IMR-90 (cell line): ENCODE data around the gene KIAA1328. TPM values are rescaled to one million over a fixed set of nuclear protein-coding genes. Genes with fewer than 3 reads are reported as not detected.

ENCODE experiments used
- ATAC-seq: fragments of 200-7000 bp; cut with Tn5 transposase; 2 replicates; pipeline ENCODE4 v1.9.1; 2020; ENCODE audit warnings: low read depth, mild to moderate bottlenecking, moderate library complexity
- BruUV-seq: library from RNA; stranded (reverse); fragments of 400-500 nt; replicated peaks from 2 replicates; lab custom pipeline; 2021; lab: Mats Ljungman, UMichigan
- CTCF ChIA-PET: fragments of 300-600 bp; formaldehyde crosslinking; extraction: SDS; loops from one replicate; lab custom pipeline; 2021; ENCODE audit warnings: antibody characterized with exemption; lab: Yijun Ruan, JAX
- POLR2A ChIA-PET: fragments of 300-600 bp; sonication (Branson Sonifier 250); formaldehyde crosslinking; loops from one replicate; lab custom pipeline; 2022; ENCODE audit warnings: antibody characterized with exemption; ENCODE audit not compliant: unreplicated experiment; lab: Charles Lee
- DNase-seq: peaks from one replicate; pipeline ENCODE4 v3.0.0; 2013
- H2AFZ ChIP-seq: replicated peaks from 2 replicates; pipeline ENCODE3; 2013; ENCODE audit warnings: low read length, mild to moderate bottlenecking; ENCODE audit not compliant: poor library complexity
- H2AK5ac ChIP-seq: 2 replicates; pipeline ENCODE4 v1.6.1; 2013; ENCODE audit warnings: low read depth, low read length, inconsistent platforms
- H2AK9ac ChIP-seq: replicated peaks from 2 replicates; pipeline ENCODE3; 2013; ENCODE audit warnings: mild to moderate bottlenecking, low read depth, low read length, moderate library complexity; ENCODE audit not compliant: poor library complexity
- H2BK120ac ChIP-seq: 2 replicates; pipeline ENCODE4 v1.6.1; 2013; ENCODE audit warnings: low read depth, low read length, inconsistent platforms
- H2BK15ac ChIP-seq: 3 replicates; pipeline ENCODE4 v1.6.1; 2013; ENCODE audit warnings: low read depth, low read length, inconsistent platforms
- H2BK20ac ChIP-seq: 2 replicates; pipeline ENCODE4 v1.6.1; 2013; ENCODE audit warnings: low read depth, mild to moderate bottlenecking, inconsistent platforms, low read length, moderate library complexity
- H2BK5ac ChIP-seq: 2 replicates; pipeline ENCODE4 v1.6.1; 2013; ENCODE audit warnings: mild to moderate bottlenecking, low read depth, low read length, inconsistent platforms; ENCODE audit not compliant: poor library complexity, severe bottlenecking
- H3K14ac ChIP-seq: replicated peaks from 2 replicates; pipeline ENCODE4 v1.6.1; 2013; ENCODE audit warnings: low read depth, low read length, inconsistent platforms
- H3K18ac ChIP-seq: 2 replicates; pipeline ENCODE4 v1.6.1; 2013; ENCODE audit warnings: low read depth, low read length, control low read depth
- H3K23ac ChIP-seq: 2 replicates; pipeline ENCODE4 v1.6.1; 2013; ENCODE audit warnings: low read depth, low read length, inconsistent platforms
- H3K27ac ChIP-seq: 2 replicates; pipeline ENCODE4 v1.5.1; 2013; ENCODE audit warnings: mild to moderate bottlenecking, control low read depth, low read length; ENCODE audit not compliant: insufficient read depth
- H3K27me3 ChIP-seq: 2 replicates; pipeline ENCODE4 v1.6.1; 2013; ENCODE audit warnings: low read length; ENCODE audit not compliant: control insufficient read depth, insufficient read depth
- H3K36me3 ChIP-seq: 2 replicates; pipeline ENCODE4 v1.6.1; 2013; ENCODE audit warnings: low read length, mixed read lengths; ENCODE audit not compliant: control insufficient read depth, insufficient read depth
- H3K4ac ChIP-seq: 2 replicates; pipeline ENCODE4 v1.6.1; 2013; ENCODE audit warnings: low read depth, low read length, inconsistent platforms
- H3K4me1 ChIP-seq: 2 replicates; pipeline ENCODE4 v1.6.1; 2013; ENCODE audit warnings: low read length, mixed read lengths; ENCODE audit not compliant: control insufficient read depth, insufficient read depth
- H3K4me2 ChIP-seq: 2 replicates; pipeline ENCODE4 v1.6.1; 2013; ENCODE audit warnings: low read depth, mild to moderate bottlenecking, control low read depth, low read length, moderate library complexity
- H3K4me3 ChIP-seq: 2 replicates; pipeline ENCODE4 v1.5.1; 2013; ENCODE audit warnings: low read depth, mild to moderate bottlenecking, control low read depth, low read length, moderate library complexity; ENCODE audit not compliant: insufficient read depth
- H3K56ac ChIP-seq: 2 replicates; pipeline ENCODE4 v1.6.1; 2013; ENCODE audit warnings: low read length, inconsistent platforms; ENCODE audit not compliant: insufficient read depth; ENCODE audit errors: extremely low read depth
- H3K79me1 ChIP-seq, 2 experiments: 2 replicates each; pipeline ENCODE4 v1.6.1; 2013; ENCODE audit warnings: low read length in 2 of 2, inconsistent platforms in 1 of 2, low read depth in 1 of 2
- H3K9ac ChIP-seq: 2 replicates; pipeline ENCODE4 v1.6.1; 2013; ENCODE audit warnings: low read depth, low read length, control low read depth
- H3K9me1 ChIP-seq: 2 replicates; pipeline ENCODE4 v1.6.1; 2013; ENCODE audit warnings: low read length, inconsistent platforms; ENCODE audit not compliant: insufficient read depth
- H3K9me3 ChIP-seq: 2 replicates; pipeline ENCODE4 v1.6.1; 2013; ENCODE audit warnings: low read length; ENCODE audit not compliant: control insufficient read depth, insufficient read depth
- H4K20me1 ChIP-seq: 2 replicates; pipeline ENCODE4 v1.6.1; 2013; ENCODE audit warnings: low read length, inconsistent platforms; ENCODE audit not compliant: insufficient read depth
- H4K5ac ChIP-seq: 2 replicates; pipeline ENCODE4 v1.6.1; 2013; ENCODE audit warnings: mild to moderate bottlenecking, low read depth, low read length, control low read depth
- H4K8ac ChIP-seq, 2 experiments: 2 replicates each; pipeline ENCODE4 v1.6.1; 2013; ENCODE audit warnings: low read depth in 2 of 2, low read length in 2 of 2, control low read depth in 1 of 2, inconsistent platforms in 1 of 2
- H4K91ac ChIP-seq: 2 replicates; pipeline ENCODE4 v1.6.1; 2013; ENCODE audit warnings: low read depth, low read length, inconsistent platforms; ENCODE audit not compliant: insufficient read depth
- BHLHE40 ChIP-seq: fragments of 150-350 bp; IDR thresholded peaks from 2 replicates; pipeline ENCODE4 v1.6.1; 2016; ENCODE audit warnings: mild to moderate bottlenecking, low read depth, low read length
- CEBPB ChIP-seq: IDR thresholded peaks from 2 replicates; pipeline ENCODE4 v1.6.1; 2012; ENCODE audit warnings: low read depth, low read length, improper control_type of control experiment
- CHD1 ChIP-seq: IDR thresholded peaks from 2 replicates; pipeline ENCODE4 v1.6.1; 2012; ENCODE audit warnings: low read depth, low read length, improper control_type of control experiment
- CTCF ChIP-seq: conservative IDR thresholded peaks from 2 replicates; pipeline ENCODE4 v1.5.1; 2012; ENCODE audit warnings: mild to moderate bottlenecking, low read depth, low read length, improper control_type of control experiment
- ELK1 ChIP-seq: fragments of 150-350 bp; IDR thresholded peaks from 2 replicates; pipeline ENCODE4 v1.6.1; 2016; ENCODE audit warnings: low read depth, mild to moderate bottlenecking, low read length, moderate library complexity, borderline replicate concordance
- FOS ChIP-seq: fragments of 150-350 bp; IDR thresholded peaks from 2 replicates; pipeline ENCODE4 v1.6.1; 2016; ENCODE audit warnings: low read depth, low read length
- MAFK ChIP-seq: IDR thresholded peaks from 2 replicates; pipeline ENCODE4 v1.6.1; 2012; ENCODE audit warnings: low read depth, low read length, improper control_type of control experiment
- MAZ ChIP-seq: IDR thresholded peaks from 2 replicates; pipeline ENCODE4 v1.6.1; 2012; ENCODE audit warnings: low read depth, mild to moderate bottlenecking, low read length, improper control_type of control experiment, moderate library complexity, borderline replicate concordance
- MXI1 ChIP-seq: IDR thresholded peaks from 2 replicates; pipeline ENCODE4 v1.6.1; 2012; ENCODE audit warnings: low read depth, mild to moderate bottlenecking, low read length, moderate library complexity, borderline replicate concordance
- NFE2L2 ChIP-seq: fragments of 150-350 bp; IDR thresholded peaks from 2 replicates; pipeline ENCODE4 v1.6.1; 2016; ENCODE audit warnings: low read depth, mild to moderate bottlenecking, low read length
- POLR2A ChIP-seq: IDR thresholded peaks from 2 replicates; pipeline ENCODE4 v1.6.1; 2012; ENCODE audit warnings: mild to moderate bottlenecking, low read depth, low read length
- RAD21 ChIP-seq: IDR thresholded peaks from 2 replicates; pipeline ENCODE4 v1.6.1; 2012; ENCODE audit warnings: low read length, improper control_type of control experiment
- RCOR1 ChIP-seq: IDR thresholded peaks from 2 replicates; pipeline ENCODE4 v1.6.1; 2012; ENCODE audit warnings: mild to moderate bottlenecking, low read length, improper control_type of control experiment; ENCODE audit not compliant: insufficient replicate concordance
- SMC3 ChIP-seq: fragments of 150-350 bp; IDR thresholded peaks from 2 replicates; pipeline ENCODE4 v1.6.1; 2016; ENCODE audit warnings: low read depth, mild to moderate bottlenecking, antibody characterized with exemption, low read length, moderate library complexity
- USF2 ChIP-seq: fragments of 150-350 bp; IDR thresholded peaks from 2 replicates; pipeline ENCODE4 v1.6.1; 2017; ENCODE audit warnings: mild to moderate bottlenecking, antibody characterized with exemption, low read length, low read depth
- WGBS, 2 experiments: methylation state at CpG; one replicate each; pipeline versions ENCODE4 v1.1.5 to v1.1.7; 2013; ENCODE audit warnings: missing lambda C conversion rate in 2 of 2; ENCODE audit not compliant: insufficient read length in 1 of 2; ENCODE audit errors: extremely low coverage in 2 of 2; 5-methylcytosine and 5-hydroxymethylcytosine counted together
- dilution Hi-C: fragments of 300-500 bp; cut with HindIII; formaldehyde crosslinking; loops from one replicate; pipeline ENCODE4 v1.14.3; 2018; ENCODE audit warnings: low sequenced_read_pairs; ENCODE audit not compliant: unreplicated experiment
- in situ Hi-C: fragments of 300-500 bp; cut with MboI; formaldehyde crosslinking; loops from 3 replicates; pipeline ENCODE4 v1.14.3; 2019; ENCODE audit warnings: low sequenced_read_pairs, inconsistent platforms, mixed read lengths
- intact Hi-C: fragments of 100-400 bp; cut with micrococcal nuclease; formaldehyde crosslinking; loops from 2 replicates; pipeline ENCODE4 v1.10.0; 2022
- polyA plus RNA-seq, 3 experiments: library from polyadenylated mRNA; depleted of rRNA; stranded (reverse); fragments of >200 nt; gene quantifications; 2 replicates each; pipeline ENCODE4 v1.2.3, GENCODE V29; 2012; ENCODE audit warnings: low replicate concordance in 1 of 3
- total RNA-seq: library from RNA; depleted of rRNA; stranded (reverse); fragments of >200 nt; gene quantifications from 2 replicates; pipeline ENCODE4 v1.2.3, GENCODE V29; 2012

KIAA1328 gene
- total and polyA plus RNA-seq, 2 of the 4 experiments (the other 2 are of a cell fraction): 2.4 to 7.0 TPM

GRCh38 chr18:36947820-36948348 lies 119.0 kb downstream of the KIAA1328 start:
- Histone ChIP-seq H2BK120ac (no peak overlapping the region), H3K4ac (no peak overlapping the region), H3K23ac (no peak overlapping the region), H3K4me2 (no peak overlapping the region), H2BK15ac (no peak overlapping the region), H3K79me1 (no peaks in the 10 kb centered on the region), H3K36me3 (no peaks in the 10 kb centered on the region), H4K5ac (no peak overlapping the region), H3K14ac (no peak overlapping the region), H3K27me3 (no peaks in the 10 kb centered on the region), H2BK20ac (no peak overlapping the region), H4K20me1 (no peaks in the 10 kb centered on the region), H3K9me3 (no peaks in the 10 kb centered on the region), H2BK5ac (no peak overlapping the region), H3K9ac (no peak overlapping the region), H3K18ac (no peak overlapping the region), H2AK9ac (no peak overlapping the region), H3K9me1 (no peaks in the 10 kb centered on the region), H2AFZ (no peak overlapping the region), H3K4me1 (no peaks in the 10 kb centered on the region), H2AK5ac (no peak overlapping the region), H4K8ac (no peak overlapping the region), H4K91ac (no peak overlapping the region), H3K4me3 (no peak overlapping the region), H3K56ac (no peak overlapping the region), H3K27ac (no peak overlapping the region)
- ChIA-PET CTCF (interaction anchor here (0.7 kb wide), 1 partner anchor 118 kb away, joined by 5 read pairs; no protein-coding TSS in a partner anchor), POLR2A (no interaction called here)
- BruUV-seq: no TSS peak
- no peak for ATAC-seq
- intact Hi-C loops (loop anchor here (10.0 kb wide), 1 partner anchor 527 kb away; no protein-coding TSS in a partner anchor), dilution Hi-C loops (no loop called here), in situ Hi-C loops (loop anchor here (25.0 kb wide), 1 partner anchor 539 kb away; no protein-coding TSS in a partner anchor)
- WGBS, 2 experiments: no CpG with 5 or more reads among the region's 6 CpGs
- no peak for DNase-seq
- TF ChIP-seq RAD21 (no peak), CHD1 (no peak), FOS (no peak), MAFK (no peak), ELK1 (no peak), NFE2L2 (no peak), RCOR1 (no peak), POLR2A (no peak), MAZ (no peak), BHLHE40 (no peak), CEBPB (no peak), SMC3 (no peak), USF2 (no peak), MXI1 (no peak), CTCF (no peak)
